ENCODE measurements around the gene GIT2.

GIT2 gene

GRCh38 chr12:110004598-110004997, 8.4 kb upstream of the GIT2 start:
- H3K18ac ChIP-seq (ENCODE audit: low read depth in 1 of 2, low read length in 2 of 2): no peak overlapping the region
- H3K4me3 ChIP-seq (ENCODE audit: insufficient read depth in 1 of 2, low read depth in 1 of 2, low read length in 2 of 2): no peak overlapping the region
- no peaks in the 10 kb centered on the region for H3K27me3 ChIP-seq (ENCODE audit: control insufficient read depth in 1 of 2, insufficient read depth in 1 of 2, low read length in 2 of 2)
- no peak overlapping the region for H3K9ac ChIP-seq (ENCODE audit: low read length)
- H2AFZ ChIP-seq (ENCODE audit: low read depth, low read length): no peak overlapping the region
- no peak overlapping the region for H3K23ac ChIP-seq (ENCODE audit: low read length in 2 of 2)
- H4K91ac ChIP-seq (ENCODE audit: low read length): no peak overlapping the region
- H2BK120ac ChIP-seq (ENCODE audit: low read depth, low read length): no peak overlapping the region
- H3K9me3 ChIP-seq (ENCODE audit: control insufficient read depth, low read length): no peaks in the 10 kb centered on the region
- H3K79me1 ChIP-seq (replicated peaks; ENCODE audit: low read length, poor library complexity, severe bottlenecking): peaks cover 26% of the 10 kb centered on the region
- no peak overlapping the region for H3K4me2 ChIP-seq (ENCODE audit: low read length, poor library complexity, severe bottlenecking)
- 98% methylated on average over 2 of the region's 4 CpGs for WGBS
- no peak for DNase-seq
- no peak overlapping the region for H3K27ac ChIP-seq (ENCODE audit: low read length, poor library complexity, severe bottlenecking)
- H4K8ac ChIP-seq (ENCODE audit: low read length): no peak overlapping the region
- no peak overlapping the region for H2BK5ac ChIP-seq (ENCODE audit: low read depth, low read length, poor library complexity, severe bottlenecking)
- no peak overlapping the region for H2BK15ac ChIP-seq (ENCODE audit: low read depth, poor library complexity, severe bottlenecking)
- H3K4ac ChIP-seq (ENCODE audit: low read depth in 1 of 2, low read length in 2 of 2): no peak overlapping the region
- H3K36me3 ChIP-seq (ENCODE audit: control insufficient read depth in 1 of 2, insufficient read depth in 2 of 2, low read depth in 1 of 2, low read length in 2 of 2): peaks cover 3 to 7% of the 10 kb centered on the region in 2 experiments
- peaks cover 6% of the 10 kb centered on the region for H3K4me1 ChIP-seq (ENCODE audit: control insufficient read depth, insufficient read depth, low read depth, low read length)
- H2BK12ac ChIP-seq (ENCODE audit: low read length in 2 of 2): no peak overlapping the region
- H3K14ac ChIP-seq (ENCODE audit: low read length in 2 of 2): no peak overlapping the region
- no peak overlapping the region for H2AK5ac ChIP-seq (ENCODE audit: low read length, severe bottlenecking)

GRCh38 chr12:110002676-110003515, 6.7 kb upstream of the GIT2 start:
- Histone ChIP-seq H3K27me3 (ENCODE audit: control insufficient read depth in 1 of 2, insufficient read depth in 1 of 2, low read length in 2 of 2) (no peaks in the 10 kb centered on the region), H3K14ac (ENCODE audit: low read length in 2 of 2) (no peak overlapping the region), H2BK120ac (ENCODE audit: low read depth, low read length) (no peak overlapping the region), H3K27ac (ENCODE audit: low read length, poor library complexity, severe bottlenecking) (no peak overlapping the region), H3K18ac (ENCODE audit: low read depth in 1 of 2, low read length in 2 of 2) (no peak overlapping the region), H2BK15ac (ENCODE audit: low read depth, poor library complexity, severe bottlenecking) (no peak overlapping the region), H3K4me2 (ENCODE audit: low read length, poor library complexity, severe bottlenecking) (no peak overlapping the region), H3K4me3 (ENCODE audit: insufficient read depth in 1 of 2, low read depth in 1 of 2, low read length in 2 of 2) (no peak overlapping the region), H3K9ac (ENCODE audit: low read length) (peak overlapping the region; percentile 85), H3K36me3 (ENCODE audit: control insufficient read depth in 1 of 2, insufficient read depth in 2 of 2, low read depth in 1 of 2, low read length in 2 of 2) (peaks cover 3 to 7% of the 10 kb centered on the region in 2 experiments), H3K79me1 (replicated peaks; ENCODE audit: low read length, poor library complexity, severe bottlenecking) (peaks cover 28% of the 10 kb centered on the region), H3K4me1 (ENCODE audit: control insufficient read depth, insufficient read depth, low read depth, low read length) (peaks cover 8% of the 10 kb centered on the region), H4K8ac (ENCODE audit: low read length) (no peak overlapping the region), H2AK5ac (ENCODE audit: low read length, severe bottlenecking) (no peak overlapping the region), H2BK5ac (ENCODE audit: low read depth, low read length, poor library complexity, severe bottlenecking) (no peak overlapping the region), H3K9me3 (ENCODE audit: control insufficient read depth, low read length) (no peaks in the 10 kb centered on the region), H3K4ac (ENCODE audit: low read depth in 1 of 2, low read length in 2 of 2) (no peak overlapping the region), H2BK12ac (ENCODE audit: low read length in 2 of 2) (no peak overlapping the region), H4K91ac (ENCODE audit: low read length) (no peak overlapping the region), H2AFZ (ENCODE audit: low read depth, low read length) (no peak overlapping the region), H3K23ac (ENCODE audit: low read length in 2 of 2) (no peak overlapping the region)
- 96% methylated on average over 8 of the region's 8 CpGs for WGBS
- no peak for DNase-seq

GRCh38 chr12:110001596-110001995, 5.4 kb upstream of the GIT2 start:
- Histone ChIP-seq H3K4me1 (ENCODE audit: control insufficient read depth, insufficient read depth, low read depth, low read length) (peaks cover 8% of the 10 kb centered on the region), H2BK120ac (ENCODE audit: low read depth, low read length) (no peak overlapping the region), H3K79me1 (replicated peaks; ENCODE audit: low read length, poor library complexity, severe bottlenecking) (peaks cover 26% of the 10 kb centered on the region), H4K8ac (ENCODE audit: low read length) (no peak overlapping the region), H3K4me3 (ENCODE audit: insufficient read depth in 1 of 2, low read depth in 1 of 2, low read length in 2 of 2) (peak overlapping the region in 1 of 2 experiments; percentile 54), H3K23ac (ENCODE audit: low read length in 2 of 2) (no peak overlapping the region), H2AFZ (ENCODE audit: low read depth, low read length) (no peak overlapping the region), H3K27me3 (ENCODE audit: control insufficient read depth in 1 of 2, insufficient read depth in 1 of 2, low read length in 2 of 2) (no peaks in the 10 kb centered on the region), H2BK15ac (ENCODE audit: low read depth, poor library complexity, severe bottlenecking) (no peak overlapping the region), H4K91ac (ENCODE audit: low read length) (no peak overlapping the region), H3K4me2 (ENCODE audit: low read length, poor library complexity, severe bottlenecking) (no peak overlapping the region), H3K4ac (ENCODE audit: low read depth in 1 of 2, low read length in 2 of 2) (no peak overlapping the region), H3K14ac (ENCODE audit: low read length in 2 of 2) (no peak overlapping the region), H3K18ac (ENCODE audit: low read depth in 1 of 2, low read length in 2 of 2) (no peak overlapping the region), H2BK12ac (ENCODE audit: low read length in 2 of 2) (no peak overlapping the region), H2AK5ac (ENCODE audit: low read length, severe bottlenecking) (no peak overlapping the region), H3K27ac (ENCODE audit: low read length, poor library complexity, severe bottlenecking) (no peak overlapping the region), H2BK5ac (ENCODE audit: low read depth, low read length, poor library complexity, severe bottlenecking) (no peak overlapping the region), H3K36me3 (ENCODE audit: control insufficient read depth in 1 of 2, insufficient read depth in 2 of 2, low read depth in 1 of 2, low read length in 2 of 2) (peaks cover 3 to 7% of the 10 kb centered on the region in 2 experiments), H3K9ac (ENCODE audit: low read length) (peak overlapping the region; percentile 85), H3K9me3 (ENCODE audit: control insufficient read depth, low read length) (no peaks in the 10 kb centered on the region)
- WGBS: 20% methylated on average over 1 of the region's 4 CpGs
- peak; percentile 56 for DNase-seq

- Histone ChIP-seq H3K18ac (ENCODE audit: low read depth in 1 of 2, low read length in 2 of 2) (peak overlapping the region in 1 of 2 experiments; percentile 18), H2BK5ac (ENCODE audit: low read depth, low read length, poor library complexity, severe bottlenecking) (no peak overlapping the region), H3K79me1 (replicated peaks; ENCODE audit: low read length, poor library complexity, severe bottlenecking) (peaks cover 29% of the 10 kb centered on the region), H2AFZ (ENCODE audit: low read depth, low read length) (peak overlapping the region; percentile 43), H2BK15ac (ENCODE audit: low read depth, poor library complexity, severe bottlenecking) (peak overlapping the region; percentile 80), H4K8ac (ENCODE audit: low read length) (peak overlapping the region; percentile 23), H3K27me3 (ENCODE audit: control insufficient read depth in 1 of 2, insufficient read depth in 1 of 2, low read length in 2 of 2) (no peaks in the 10 kb centered on the region), H3K4me2 (ENCODE audit: low read length, poor library complexity, severe bottlenecking) (peak overlapping the region; percentile 80), H3K4me3 (ENCODE audit: insufficient read depth in 1 of 2, low read depth in 1 of 2, low read length in 2 of 2) (peak overlapping the region; percentile 88 to 90), H4K91ac (ENCODE audit: low read length) (peak overlapping the region; percentile 67), H3K23ac (ENCODE audit: low read length in 2 of 2) (no peak overlapping the region), H3K27ac (ENCODE audit: low read length, poor library complexity, severe bottlenecking) (no peak overlapping the region), H3K4ac (ENCODE audit: low read depth in 1 of 2, low read length in 2 of 2) (no peak overlapping the region), H3K36me3 (ENCODE audit: control insufficient read depth in 1 of 2, insufficient read depth in 2 of 2, low read depth in 1 of 2, low read length in 2 of 2) (peaks cover 3 to 7% of the 10 kb centered on the region in 2 experiments), H3K9ac (ENCODE audit: low read length) (peak overlapping the region; percentile 93), H3K4me1 (ENCODE audit: control insufficient read depth, insufficient read depth, low read depth, low read length) (peaks cover 8% of the 10 kb centered on the region), H3K9me3 (ENCODE audit: control insufficient read depth, low read length) (no peaks in the 10 kb centered on the region), H2BK12ac (ENCODE audit: low read length in 2 of 2) (no peak overlapping the region), H2BK120ac (ENCODE audit: low read depth, low read length) (no peak overlapping the region), H2AK5ac (ENCODE audit: low read length, severe bottlenecking) (no peak overlapping the region), H3K14ac (ENCODE audit: low read length in 2 of 2) (no peak overlapping the region)
- WGBS: under 1% methylated on average over 15 of the region's 17 CpGs
- DNase-seq: peak; percentile 34
Observed at GRCh38 chr12:109999983-110000505, 3.9 kb upstream of the GIT2 start.
